Inflammatory macrophage treated with lipopolysaccharide for 1 hour (primary cell): ENCODE results near the gene JPH4.
"Not testable (repeated sequence)": the region's sequence is repeated elsewhere in the genome, so short reads cannot be mapped to it uniquely, and the experiment has no call there.

ENCODE experiments used
- DNase-seq, 2 donors: peaks; one replicate each; pipeline ENCODE4 v3.0.0-alpha.2; 2020 to 2022

The JPH4 gene

GRCh38 chr14:23544511-23545447 lies 33.8 kb downstream of the JPH4 start:
- DNase-seq, result no peak

- DNase-seq, result no peak
Measured at GRCh38 chr14:23543403-23543802, 35.2 kb downstream of the JPH4 start.

DNA sequence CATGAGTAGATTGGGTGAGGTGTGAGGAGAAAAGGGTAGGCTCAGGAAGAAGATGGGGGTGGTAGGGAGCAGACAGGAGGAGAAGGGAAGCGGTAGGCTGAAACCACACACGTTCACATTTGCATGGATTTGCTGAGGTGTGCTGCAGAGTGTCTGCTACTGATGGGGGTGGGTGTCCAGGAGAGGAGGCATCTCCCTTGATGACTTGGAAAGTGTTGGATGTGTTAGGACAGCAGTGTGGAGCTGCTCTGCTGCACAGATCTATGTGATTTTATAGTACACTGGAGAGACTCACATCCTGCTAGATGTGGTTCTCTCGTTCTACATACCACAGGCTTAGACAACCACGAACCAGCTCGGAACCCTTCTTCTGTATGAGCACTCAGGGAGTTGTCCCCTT lies 36.3 kb downstream of the JPH4 start:
- no peak for DNase-seq

- no peak for DNase-seq
Measured at GRCh38 chr14:23540141-23540469, 38.5 kb downstream of the JPH4 start.

- peak; percentile 9 to 69 for DNase-seq
Measured at GRCh38 chr14:23539248-23540140, 39.1 kb downstream of the JPH4 start.

GRCh38 chr14:23538785-23539184 lies 39.8 kb downstream of the JPH4 start:
- no peak for DNase-seq

GRCh38 chr14:23538050-23538718 lies 40.4 kb downstream of the JPH4 start:
- DNase-seq, result no peak

DNA sequence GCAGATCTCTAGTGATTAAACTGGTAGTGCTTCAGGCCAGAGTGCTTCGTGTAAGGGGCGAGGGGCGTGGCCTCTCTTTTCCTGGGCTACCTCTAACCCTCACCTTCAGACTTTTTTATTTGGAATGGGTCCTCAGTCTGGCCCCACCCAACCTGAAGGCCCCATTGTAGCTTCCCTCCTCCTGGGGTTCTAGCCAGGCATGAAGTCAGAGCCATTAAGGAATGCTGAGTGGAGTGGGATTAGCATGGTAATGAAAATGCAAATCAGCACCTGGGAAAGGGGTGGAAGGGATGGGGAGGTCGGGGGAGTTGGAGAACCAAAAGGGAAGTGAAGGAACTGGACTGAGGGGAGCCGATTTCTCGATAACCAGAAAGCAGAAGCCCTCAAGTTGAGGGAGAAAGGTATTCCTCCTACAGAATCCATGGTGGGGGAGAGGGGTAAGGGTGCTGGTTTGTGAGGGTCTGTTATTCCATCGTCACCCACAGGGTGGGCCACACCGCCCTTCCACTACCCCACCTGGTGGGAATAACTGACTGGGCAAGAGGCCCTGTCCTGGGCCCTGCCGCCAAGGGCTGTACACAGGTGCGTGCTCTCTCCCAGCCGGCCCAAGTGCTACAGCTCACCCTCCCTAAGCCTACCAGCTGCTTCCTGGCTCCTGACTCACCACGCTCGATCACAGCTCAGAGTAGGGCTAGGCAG lies 41.1 kb downstream of the JPH4 start:
- DNase-seq, result no peak

GRCh38 chr14:23536906-23537305 lies 41.7 kb downstream of the JPH4 start:
- not testable (repeated sequence) for DNase-seq

DNA sequence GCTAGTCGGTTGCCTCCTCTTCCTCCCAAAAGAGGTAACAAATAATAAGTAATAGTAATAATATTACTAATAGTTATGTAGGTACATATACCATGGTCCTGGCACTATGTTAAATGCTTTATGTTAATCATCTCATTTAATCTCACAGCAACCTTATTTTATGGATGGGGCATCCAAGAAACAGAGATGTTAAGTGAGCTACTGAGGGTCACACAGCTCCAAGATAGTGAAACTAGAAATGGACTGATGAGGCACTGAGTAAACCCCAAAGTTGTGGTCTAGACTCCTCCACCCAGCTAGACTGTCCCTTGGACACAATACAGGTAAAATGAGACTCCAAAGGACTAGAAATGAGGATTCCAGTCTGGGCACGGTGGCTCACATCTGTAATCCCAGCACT lies 42.1 kb downstream of the JPH4 start:
- DNase-seq, result no peak

DNA sequence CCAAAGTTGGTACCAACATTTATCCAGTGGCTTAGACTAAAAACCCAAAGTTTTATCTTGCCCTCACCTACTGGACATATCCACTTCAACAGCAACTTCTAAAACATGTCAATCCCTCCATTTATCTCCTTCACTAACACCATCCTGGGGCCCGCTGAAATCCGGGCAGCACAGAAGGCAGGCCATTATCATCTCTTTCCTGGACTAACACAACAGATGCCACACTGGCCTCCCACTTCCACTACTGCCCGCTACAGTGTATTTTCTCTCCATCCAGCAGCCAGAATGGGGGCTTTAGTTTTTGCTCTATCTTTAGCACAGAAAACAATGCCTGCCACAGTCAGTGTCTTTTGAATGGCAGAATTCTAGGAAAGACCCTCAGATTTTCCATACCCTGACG lies 42.6 kb downstream of the JPH4 start:
- no peak for DNase-seq

GRCh38 chr14:23533652-23534435 lies 44.7 kb downstream of the JPH4 start:
- DNase-seq, result no peak

- no peak for DNase-seq
Measured at GRCh38 chr14:23532658-23533057, 45.9 kb downstream of the JPH4 start.

GRCh38 chr14:23531391-23531790 lies 47.2 kb downstream of the JPH4 start:
- DNase-seq, result no peak

- DNase-seq, result peak; percentile 25 to 41
Measured at GRCh38 chr14:23530375-23531055, 48.1 kb downstream of the JPH4 start.

DNA sequence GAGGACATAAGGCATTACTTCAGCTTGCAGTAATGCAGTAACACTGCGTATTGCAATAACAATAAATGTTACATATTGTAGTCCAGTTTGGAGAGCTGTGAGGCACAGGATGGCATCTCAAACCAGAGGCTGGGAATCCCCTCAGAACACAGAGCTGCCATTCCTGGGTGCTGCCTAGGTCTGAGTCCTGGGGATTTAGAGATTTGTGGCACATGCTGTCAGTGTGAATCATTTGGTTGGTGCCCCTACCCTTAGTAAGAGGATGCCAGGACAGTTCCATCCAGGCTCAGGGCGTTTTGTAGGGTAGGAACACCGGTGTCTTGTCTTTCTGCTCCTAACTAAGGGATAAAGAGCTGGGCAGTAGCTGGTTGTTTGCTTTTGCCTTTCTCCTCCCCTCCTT lies 49.6 kb downstream of the JPH4 start:
- DNase-seq, result no peak

DNA sequence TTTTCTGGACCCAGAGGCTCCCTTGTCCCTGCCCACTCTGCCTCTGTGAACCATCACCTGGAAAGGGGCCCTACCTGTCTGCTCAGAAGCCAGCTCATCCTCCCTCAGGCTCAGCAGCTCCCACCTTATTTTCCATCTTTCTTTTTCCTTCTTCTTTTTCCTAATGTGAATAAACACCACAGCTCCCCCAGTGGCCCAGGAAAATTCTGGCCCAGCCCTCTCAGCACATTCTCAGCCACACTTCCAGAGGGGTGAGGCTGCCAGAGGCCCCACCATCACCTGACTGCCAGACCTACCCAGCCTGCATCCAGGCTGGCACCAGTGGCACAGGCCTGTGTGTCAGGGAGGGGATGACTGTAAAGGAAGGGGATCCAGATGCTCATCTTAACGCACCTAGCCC lies 50.0 kb downstream of the JPH4 start:
- DNase-seq, result no peak

- no peak for DNase-seq
Measured at GRCh38 chr14:23525611-23526010, 53.0 kb downstream of the JPH4 start.

- DNase-seq, result no peak
Measured at GRCh38 chr14:23524954-23525353, 53.6 kb downstream of the JPH4 start.

GRCh38 chr14:23523229-23524016 lies 55.2 kb downstream of the JPH4 start:
- no peak for DNase-seq
